ENCODE data around the gene LAMTOR4.
"Not testable (repeated sequence)": the region's sequence is repeated elsewhere in the genome, so short reads cannot be mapped to it uniquely, and the experiment has no call there.

- TF ChIP-seq CTCF (IDR thresholded peaks at IDR 0.05; ENCODE audit: low read depth, low read length, poor library complexity, severe bottlenecking); EZH2phosphoT487 (IDR thresholded peaks at IDR 0.05; ENCODE audit: borderline replicate concordance, low read length): not testable (repeated sequence)
Observed at GRCh38 chr7:100183090-100183489, 34.4 kb downstream of the LAMTOR4 start.
